ENCODE results near the gene CFAP299. TPM values are rescaled to one million over a fixed set of nuclear protein-coding genes. Genes with fewer than 3 reads are reported as not detected.
"Not testable (repeated sequence)": the region's sequence is repeated elsewhere in the genome, so short reads cannot be mapped to it uniquely, and the experiment has no call there.

CFAP299 gene
- total RNA-seq (2014; rRNA removed; shearing (Covaris generic)), result 0.63 and 4.1 TPM in 2 replicates
- total RNA-seq (2022), result 3.7 and 4.3 TPM in 2 replicates
- Bru-seq, nascent RNA, result percentile 48 among the genes with signal in this experiment
- BruChase-seq, experiment 1, labeled RNA remaining after a 6-hour chase, result percentile 45 among the genes with signal in this experiment
- BruChase-seq, experiment 2, labeled RNA remaining after a 2-hour chase, result percentile 54 among the genes with signal in this experiment
- long read RNA-seq, result 0 reads

GRCh38 chr4:80335554-80336358 lies at the start of gene CFAP299:
TSS of gene CFAP299 (plus strand) at chr4:80335730.
- TF ChIP-seq EZH2phosphoT487 (IDR thresholded peaks at IDR 0.05; ENCODE audit: borderline replicate concordance, low read depth, low read length) (no peak), CTCF (conservative IDR thresholded peaks at IDR 0.05; ENCODE audit: low read length) (peak; percentile 61)

GRCh38 chr4:80286451-80286850 lies 49.1 kb upstream of the CFAP299 start:
- DNase-seq (ENCODE audit: low spot score), result no peak
- BruUV-seq (replicated peaks), result no TSS peak
- no peaks in the 10 kb centered on the region for H3K79me2 ChIP-seq (ENCODE audit: insufficient read depth, low read depth, low read length)
- no peak overlapping the region for H3K4me2 ChIP-seq (ENCODE audit: low read length)
- H3K36me3 ChIP-seq (ENCODE audit: insufficient read depth, low read length), result no peaks in the 10 kb centered on the region
- H3K4me3 ChIP-seq (ENCODE audit: low read depth, low read length, poor library complexity, severe bottlenecking), result no peak overlapping the region
- intact Hi-C loops (cut with micrococcal nuclease; ENCODE audit: unreplicated experiment), result no loop called here
- no peaks in the 10 kb centered on the region for H3K4me1 ChIP-seq (ENCODE audit: insufficient read depth, low read length, poor library complexity, severe bottlenecking)
- no peaks in the 10 kb centered on the region for H3K9me3 ChIP-seq (ENCODE audit: low read length)
- H2AFZ ChIP-seq (ENCODE audit: low read length), result no peak overlapping the region
- ChIA-PET CTCF (ENCODE audit: unreplicated experiment) (no interaction called here), POLR2A (interaction anchor here (1.3 kb wide), 1 partner anchor 8 kb away, joined by 3 read pairs; no protein-coding TSS in a partner anchor)
- no peaks in the 10 kb centered on the region for H4K20me1 ChIP-seq (ENCODE audit: insufficient read depth, low read length)
- TF ChIP-seq EZH2phosphoT487 (IDR thresholded peaks at IDR 0.05; ENCODE audit: borderline replicate concordance, low read depth, low read length) (no peak), CTCF (conservative IDR thresholded peaks at IDR 0.05; ENCODE audit: low read length) (no peak)
- no peaks in the 10 kb centered on the region for H3K9me2 ChIP-seq (ENCODE audit: insufficient read depth, low read length)
- no peak overlapping the region for H3K27ac ChIP-seq (ENCODE audit: low read depth, low read length, poor library complexity, severe bottlenecking)

More at GRCh38 chr4:80335554-80336358, at the start of gene CFAP299:
- Histone ChIP-seq H3K4me2 (ENCODE audit: low read length) (peak within 1 kb of the TSS; percentile 79), H3K79me2 (ENCODE audit: insufficient read depth, low read depth, low read length) (no peaks in the 10 kb centered on the region), H4K20me1 (ENCODE audit: insufficient read depth, low read length) (no peaks in the 10 kb centered on the region), H3K4me3 (ENCODE audit: low read depth, low read length, poor library complexity, severe bottlenecking) (peak within 1 kb of the TSS; percentile 73), H3K27ac (ENCODE audit: low read depth, low read length, poor library complexity, severe bottlenecking) (no peak within 1 kb of the TSS), H2AFZ (ENCODE audit: low read length) (peak within 1 kb of the TSS; percentile 86), H3K9me3 (ENCODE audit: low read length) (no peaks in the 10 kb centered on the region), H3K36me3 (ENCODE audit: insufficient read depth, low read length) (no peaks in the 10 kb centered on the region), H3K4me1 (ENCODE audit: insufficient read depth, low read length, poor library complexity, severe bottlenecking) (peaks cover 14% of the 10 kb centered on the region), H3K9me2 (ENCODE audit: insufficient read depth, low read length) (no peaks in the 10 kb centered on the region)
- intact Hi-C loops (cut with micrococcal nuclease; ENCODE audit: unreplicated experiment), result no loop called here
- ChIA-PET POLR2A (interaction anchor here (0.7 kb wide), 1 partner anchor 477 kb away, joined by 3 read pairs; no protein-coding TSS in a partner anchor), CTCF (ENCODE audit: unreplicated experiment) (interaction anchor here (0.6 kb wide), 1 partner anchor 223 kb away, joined by 3 read pairs; no protein-coding TSS in a partner anchor)
- no TSS peak for BruUV-seq (replicated peaks)
- peak; percentile 88 for DNase-seq (ENCODE audit: low spot score)

GRCh38 chr4:80290665-80291064 lies 44.9 kb upstream of the CFAP299 start:
- intact Hi-C loops (cut with micrococcal nuclease; ENCODE audit: unreplicated experiment), result not testable (repeated sequence)

More at GRCh38 chr4:80290665-80291064, 44.9 kb upstream of the CFAP299 start:
- H4K20me1 ChIP-seq (ENCODE audit: insufficient read depth, low read length); H3K4me2 ChIP-seq (ENCODE audit: low read length); H3K4me3 ChIP-seq (ENCODE audit: low read depth, low read length, poor library complexity, severe bottlenecking); H3K79me2 ChIP-seq (ENCODE audit: insufficient read depth, low read depth, low read length); H3K27ac ChIP-seq (ENCODE audit: low read depth, low read length, poor library complexity, severe bottlenecking); H3K4me1 ChIP-seq (ENCODE audit: insufficient read depth, low read length, poor library complexity, severe bottlenecking); H3K36me3 ChIP-seq (ENCODE audit: insufficient read depth, low read length); DNase-seq (ENCODE audit: low spot score); POLR2A ChIA-PET; H2AFZ ChIP-seq (ENCODE audit: low read length); H3K9me2 ChIP-seq (ENCODE audit: insufficient read depth, low read length); BruUV-seq (replicated peaks); CTCF ChIA-PET (ENCODE audit: unreplicated experiment); H3K9me3 ChIP-seq (ENCODE audit: low read length): not testable (repeated sequence)
